HCT116 (cell line): ENCODE measurements around the gene FGD4.

Experiments used
- CEBPB ChIP-seq: IDR thresholded peaks from 2 replicates; pipeline ENCODE4 v1.6.1; 2012; ENCODE audit warnings: low read depth
- EZH2 ChIP-seq: fragments of 200-600 bp; sonication (generic); IDR thresholded peaks from 2 replicates; pipeline ENCODE4 v1.6.1; 2017; ENCODE audit warnings: antibody characterized with exemption, mixed run types
- EZH2phosphoT487 ChIP-seq: fragments of 200-600 bp; IDR thresholded peaks from 2 replicates; pipeline ENCODE4 v1.6.1; 2018; ENCODE audit warnings: antibody characterized with exemption, borderline replicate concordance
- POLR2A ChIP-seq: IDR thresholded peaks from 2 replicates; pipeline ENCODE4 v1.7.0; 2011; ENCODE audit warnings: borderline replicate concordance; ENCODE audit not compliant: insufficient read depth, insufficient read length; ENCODE audit errors: extremely low read depth
- POLR2AphosphoS5 ChIP-seq: IDR thresholded peaks from 2 replicates; pipeline ENCODE4 v1.6.1; 2011; ENCODE audit warnings: mild to moderate bottlenecking, low read depth, low read length, moderate library complexity
- RAD21 ChIP-seq: IDR thresholded peaks from 2 replicates; pipeline ENCODE4 v1.6.1; 2012; ENCODE audit warnings: low read depth, mild to moderate bottlenecking
- TF ChIP-seq, protein P1 (sequence below), 3 experiments: fragments of 200-600 bp in 1 of 3; sonication (generic) in 1 of 3; IDR thresholded peaks in 2 of 3; conservative IDR thresholded peaks in 1 of 3; 2 replicates each; pipeline ENCODE4 v1.5.1; 2012 to 2017; ENCODE audit warnings: low read depth in 2 of 3, low read length in 2 of 3, antibody characterized with exemption in 1 of 3, borderline replicate concordance in 1 of 3, control low read depth in 1 of 3, mild to moderate bottlenecking in 1 of 3, mixed read lengths in 1 of 3, mixed run types in 1 of 3, moderate library complexity in 1 of 3; ENCODE audit not compliant: insufficient read depth in 1 of 3
- TF ChIP-seq, protein P2 (sequence below): IDR thresholded peaks from 2 replicates; pipeline ENCODE4 v1.6.1; 2012; ENCODE audit warnings: low read depth
- TF ChIP-seq, protein P3 (sequence below): IDR thresholded peaks from 2 replicates; pipeline ENCODE4 v1.6.1; 2012

DNA sequence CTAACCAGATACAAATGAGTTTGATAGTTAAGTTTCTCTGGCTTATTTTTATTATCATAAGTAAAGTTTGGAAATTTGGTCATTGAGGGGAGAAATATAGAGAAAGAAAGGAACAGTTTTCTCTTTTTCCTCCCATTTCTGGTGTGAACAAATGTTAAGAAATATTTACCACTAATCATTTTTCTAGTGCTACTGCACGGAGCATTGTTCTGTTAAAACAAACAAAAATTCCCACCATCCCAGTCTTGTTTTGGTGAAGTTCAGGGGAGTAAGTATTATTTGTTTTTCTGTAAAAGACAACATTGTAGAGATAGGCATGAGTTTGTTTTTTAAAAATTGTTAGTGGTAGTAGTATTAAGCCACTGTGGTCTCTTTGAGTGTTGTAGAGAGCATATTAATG, 135.3 kb downstream of the FGD4 start:
- no peak for TF ChIP-seq POLR2AphosphoS5
- TF ChIP-seq, protein P1, sequence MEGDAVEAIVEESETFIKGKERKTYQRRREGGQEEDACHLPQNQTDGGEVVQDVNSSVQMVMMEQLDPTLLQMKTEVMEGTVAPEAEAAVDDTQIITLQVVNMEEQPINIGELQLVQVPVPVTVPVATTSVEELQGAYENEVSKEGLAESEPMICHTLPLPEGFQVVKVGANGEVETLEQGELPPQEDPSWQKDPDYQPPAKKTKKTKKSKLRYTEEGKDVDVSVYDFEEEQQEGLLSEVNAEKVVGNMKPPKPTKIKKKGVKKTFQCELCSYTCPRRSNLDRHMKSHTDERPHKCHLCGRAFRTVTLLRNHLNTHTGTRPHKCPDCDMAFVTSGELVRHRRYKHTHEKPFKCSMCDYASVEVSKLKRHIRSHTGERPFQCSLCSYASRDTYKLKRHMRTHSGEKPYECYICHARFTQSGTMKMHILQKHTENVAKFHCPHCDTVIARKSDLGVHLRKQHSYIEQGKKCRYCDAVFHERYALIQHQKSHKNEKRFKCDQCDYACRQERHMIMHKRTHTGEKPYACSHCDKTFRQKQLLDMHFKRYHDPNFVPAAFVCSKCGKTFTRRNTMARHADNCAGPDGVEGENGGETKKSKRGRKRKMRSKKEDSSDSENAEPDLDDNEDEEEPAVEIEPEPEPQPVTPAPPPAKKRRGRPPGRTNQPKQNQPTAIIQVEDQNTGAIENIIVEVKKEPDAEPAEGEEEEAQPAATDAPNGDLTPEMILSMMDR (IDR thresholded peaks at IDR 0.05 in 2 of 3, conservative IDR thresholded peaks at IDR 0.05 in 1 of 3; ENCODE audit: borderline replicate concordance in 1 of 3, insufficient read depth in 1 of 3, low read depth in 2 of 3, low read length in 2 of 3) = no peak
- TF ChIP-seq, protein P2, sequence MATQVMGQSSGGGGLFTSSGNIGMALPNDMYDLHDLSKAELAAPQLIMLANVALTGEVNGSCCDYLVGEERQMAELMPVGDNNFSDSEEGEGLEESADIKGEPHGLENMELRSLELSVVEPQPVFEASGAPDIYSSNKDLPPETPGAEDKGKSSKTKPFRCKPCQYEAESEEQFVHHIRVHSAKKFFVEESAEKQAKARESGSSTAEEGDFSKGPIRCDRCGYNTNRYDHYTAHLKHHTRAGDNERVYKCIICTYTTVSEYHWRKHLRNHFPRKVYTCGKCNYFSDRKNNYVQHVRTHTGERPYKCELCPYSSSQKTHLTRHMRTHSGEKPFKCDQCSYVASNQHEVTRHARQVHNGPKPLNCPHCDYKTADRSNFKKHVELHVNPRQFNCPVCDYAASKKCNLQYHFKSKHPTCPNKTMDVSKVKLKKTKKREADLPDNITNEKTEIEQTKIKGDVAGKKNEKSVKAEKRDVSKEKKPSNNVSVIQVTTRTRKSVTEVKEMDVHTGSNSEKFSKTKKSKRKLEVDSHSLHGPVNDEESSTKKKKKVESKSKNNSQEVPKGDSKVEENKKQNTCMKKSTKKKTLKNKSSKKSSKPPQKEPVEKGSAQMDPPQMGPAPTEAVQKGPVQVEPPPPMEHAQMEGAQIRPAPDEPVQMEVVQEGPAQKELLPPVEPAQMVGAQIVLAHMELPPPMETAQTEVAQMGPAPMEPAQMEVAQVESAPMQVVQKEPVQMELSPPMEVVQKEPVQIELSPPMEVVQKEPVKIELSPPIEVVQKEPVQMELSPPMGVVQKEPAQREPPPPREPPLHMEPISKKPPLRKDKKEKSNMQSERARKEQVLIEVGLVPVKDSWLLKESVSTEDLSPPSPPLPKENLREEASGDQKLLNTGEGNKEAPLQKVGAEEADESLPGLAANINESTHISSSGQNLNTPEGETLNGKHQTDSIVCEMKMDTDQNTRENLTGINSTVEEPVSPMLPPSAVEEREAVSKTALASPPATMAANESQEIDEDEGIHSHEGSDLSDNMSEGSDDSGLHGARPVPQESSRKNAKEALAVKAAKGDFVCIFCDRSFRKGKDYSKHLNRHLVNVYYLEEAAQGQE = no peak
- no peak for TF ChIP-seq EZH2
- TF ChIP-seq, protein P3, sequence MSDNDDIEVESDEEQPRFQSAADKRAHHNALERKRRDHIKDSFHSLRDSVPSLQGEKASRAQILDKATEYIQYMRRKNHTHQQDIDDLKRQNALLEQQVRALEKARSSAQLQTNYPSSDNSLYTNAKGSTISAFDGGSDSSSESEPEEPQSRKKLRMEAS = no peak
- no peak for TF ChIP-seq RAD21
- TF ChIP-seq POLR2A = no peak
- no peak for TF ChIP-seq EZH2phosphoT487
- no peak for TF ChIP-seq CEBPB
